Measurements from ENCODE around the gene LPGAT1. TPM values are rescaled to one million over a fixed set of nuclear protein-coding genes. Genes with fewer than 3 reads are reported as not detected.

LPGAT1 gene
- total and polyA plus RNA-seq, 2 donors (not counting 3 experiments of a cell fraction or from before 2014, with no cell fraction given), result 6.1 to 46.0 TPM

DNA sequence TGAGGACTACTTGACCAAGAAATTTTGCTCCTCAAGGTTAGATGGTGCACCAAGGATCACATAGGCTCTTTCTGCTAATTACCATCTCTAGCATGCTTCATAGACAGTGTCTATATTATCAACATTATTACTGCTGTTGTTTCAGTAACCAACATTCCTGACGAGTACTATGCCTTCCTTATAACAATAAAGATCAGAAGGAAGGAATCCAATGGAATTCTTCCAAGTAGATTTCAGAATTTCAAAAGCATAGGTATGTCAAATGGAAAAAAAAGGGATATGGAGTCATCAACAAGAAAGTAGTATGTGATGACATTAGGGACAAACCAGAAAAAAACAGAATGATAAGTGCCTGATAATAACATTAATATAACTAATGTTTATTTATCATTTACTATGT lies 39.6 kb upstream of the LPGAT1 start:
- ChIA-PET CTCF (no interaction called here), POLR2A (no interaction called here)
- H4K20me1 ChIP-seq (replicated peaks; ENCODE audit: control insufficient read depth, extremely low read depth, insufficient read depth, low read length), result no peaks in the 10 kb centered on the region
- H3K79me2 ChIP-seq (ENCODE audit: control insufficient read depth, insufficient read depth, low read length), result no peaks in the 10 kb centered on the region
- no peak overlapping the region for H3K9ac ChIP-seq (replicated peaks; ENCODE audit: extremely low read depth, insufficient read depth, low read length)
- no TSS peak for BruUV-seq (replicated peaks)
- no peaks in the 10 kb centered on the region for H3K4me1 ChIP-seq (ENCODE audit: control insufficient read depth, extremely low read depth, insufficient read depth, low read length)
- no peaks in the 10 kb centered on the region for H3K27me3 ChIP-seq (ENCODE audit: control insufficient read depth in 2 of 2, insufficient read depth in 2 of 2, low read length in 2 of 2)
- no peaks in the 10 kb centered on the region for H3K9me3 ChIP-seq (replicated peaks; ENCODE audit: control insufficient read depth, insufficient read depth, low read length)
- FAIRE-seq (no peak), DNase-seq (ENCODE audit: low read depth, low spot score) (no peak)
- no peak overlapping the region for H3K27ac ChIP-seq (ENCODE audit: insufficient read depth, low read depth, low read length)
- TF ChIP-seq MYC (IDR thresholded peaks at IDR 0.05; ENCODE audit: low read depth, low read length), result no peak
- no peak for TF ChIP-seq FOS (IDR thresholded peaks at IDR 0.05; ENCODE audit: borderline replicate concordance, insufficient read depth, low read length)
- TF ChIP-seq POLR2AphosphoS5 (IDR thresholded peaks at IDR 0.05; ENCODE audit: insufficient read depth, low read depth, low read length), result no peak
- no peak overlapping the region for H2AFZ ChIP-seq (ENCODE audit: low read depth, low read length)
- H3K9me1 ChIP-seq (replicated peaks; ENCODE audit: control insufficient read depth, extremely low read depth, insufficient read depth, low read length), result no peaks in the 10 kb centered on the region
- no peaks in the 10 kb centered on the region for H3K36me3 ChIP-seq (ENCODE audit: control insufficient read depth in 2 of 2, extremely low read depth in 1 of 2, insufficient read depth in 2 of 2, low read length in 2 of 2)
- H3K4me3 ChIP-seq (replicated peaks in 1 of 3; ENCODE audit: insufficient read depth in 1 of 3, low read depth in 1 of 3, low read length in 3 of 3), result no peak overlapping the region
- no peak overlapping the region for H3K4me2 ChIP-seq (ENCODE audit: insufficient read depth, low read length)
- dilution Hi-C loops (cut with MboI; ENCODE audit: extremely low pct_ligation_motif_present, low sequenced_read_pairs), result no loop called here
- intact Hi-C loops (cut with micrococcal nuclease), result no loop called here

- Histone ChIP-seq H3K4me1 (ENCODE audit: control insufficient read depth, extremely low read depth, insufficient read depth, low read length) (no peaks in the 10 kb centered on the region), H3K4me2 (ENCODE audit: insufficient read depth, low read length) (no peak overlapping the region), H3K36me3 (ENCODE audit: control insufficient read depth in 2 of 2, extremely low read depth in 1 of 2, insufficient read depth in 2 of 2, low read length in 2 of 2) (no peaks in the 10 kb centered on the region), H2AFZ (ENCODE audit: low read depth, low read length) (no peak overlapping the region), H4K20me1 (replicated peaks; ENCODE audit: control insufficient read depth, extremely low read depth, insufficient read depth, low read length) (no peaks in the 10 kb centered on the region), H3K9me1 (replicated peaks; ENCODE audit: control insufficient read depth, extremely low read depth, insufficient read depth, low read length) (no peaks in the 10 kb centered on the region), H3K27ac (ENCODE audit: insufficient read depth, low read depth, low read length) (no peak overlapping the region), H3K4me3 (replicated peaks in 1 of 3; ENCODE audit: insufficient read depth in 1 of 3, low read depth in 1 of 3, low read length in 3 of 3) (no peak overlapping the region), H3K9ac (replicated peaks; ENCODE audit: extremely low read depth, insufficient read depth, low read length) (no peak overlapping the region), H3K9me3 (replicated peaks; ENCODE audit: control insufficient read depth, insufficient read depth, low read length) (no peaks in the 10 kb centered on the region), H3K79me2 (ENCODE audit: control insufficient read depth, insufficient read depth, low read length) (no peaks in the 10 kb centered on the region), H3K27me3 (ENCODE audit: control insufficient read depth in 2 of 2, insufficient read depth in 2 of 2, low read length in 2 of 2) (no peaks in the 10 kb centered on the region)
- DNase-seq (ENCODE audit: low read depth, low spot score) (no peak), FAIRE-seq (no peak)
- ChIA-PET POLR2A (interaction anchor here (0.7 kb wide), 1 partner anchor 70 kb away, joined by 8 read pairs; no protein-coding TSS in a partner anchor), CTCF (interaction anchor here (2.0 kb wide), 1 partner anchor 184 kb away, joined by 5 read pairs; no protein-coding TSS in a partner anchor)
- dilution Hi-C loops (cut with MboI; ENCODE audit: extremely low pct_ligation_motif_present, low sequenced_read_pairs) (no loop called here), intact Hi-C loops (cut with micrococcal nuclease) (no loop called here)
- TF ChIP-seq GATA2 (IDR thresholded peaks at IDR 0.05; ENCODE audit: insufficient read depth, insufficient read length, low read depth, low read length) (no peak), EZH2 (IDR thresholded peaks at IDR 0.05; ENCODE audit: borderline replicate concordance, low read depth, low read length, severe bottlenecking) (no peak)
- BruUV-seq (replicated peaks), result no TSS peak
These were observed 34.6 kb upstream of the LPGAT1 start for GRCh38 chr1:211865180-211865579.
